Spleen (tissue), 3 donors: ENCODE data around the gene GMEB2.

Experiments used
- POLR2A ChIP-seq, 3 donors: fragments of 450-650 bp; IDR thresholded peaks; one replicate each; pipeline ENCODE4 v1.5.1; 2017; ENCODE audit warnings: antibody characterized with exemption in 3 of 3, mild to moderate bottlenecking in 1 of 3
- POLR2AphosphoS5 ChIP-seq, 3 donors: sonication (generic); formaldehyde crosslinking; IDR thresholded peaks; one replicate each; pipeline ENCODE4 v1.5.1; 2017; ENCODE audit warnings: antibody characterized with exemption in 3 of 3

DNA sequence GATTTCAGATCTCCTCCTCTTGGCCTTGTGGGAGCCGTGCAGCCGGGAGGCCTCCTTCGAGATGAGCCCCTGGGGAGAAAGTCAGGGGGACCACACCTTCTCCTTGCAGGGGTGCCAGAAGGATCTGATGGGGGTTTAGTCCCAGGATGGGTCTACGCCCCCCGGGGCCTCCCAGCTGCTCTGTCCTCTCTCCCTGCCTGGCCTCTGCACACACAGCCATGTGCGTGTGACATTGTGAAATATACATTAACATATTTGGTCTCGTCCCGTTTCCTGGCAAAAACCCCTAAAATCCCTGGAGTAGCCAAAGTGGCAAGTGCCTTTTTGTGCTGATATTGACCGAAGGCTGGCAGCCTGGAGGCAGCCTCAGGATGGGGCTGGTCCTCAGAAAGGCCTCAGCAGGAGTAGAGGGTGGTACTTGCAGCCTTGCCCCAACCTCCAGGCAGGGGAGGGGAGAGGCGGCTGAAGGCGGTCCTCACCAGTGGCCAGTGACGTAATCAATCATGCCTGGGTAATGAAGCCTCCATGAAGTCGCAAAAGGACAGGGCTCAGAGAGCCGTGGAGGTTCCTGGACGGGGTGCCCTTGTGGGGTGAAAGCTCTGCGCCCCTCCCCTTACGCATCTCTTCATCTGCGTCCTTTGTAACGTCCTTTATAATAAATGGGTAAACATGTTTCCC lies 47.7 kb downstream of the GMEB2 start:
- TF ChIP-seq POLR2A (IDR thresholded peaks at IDR 0.05): no peak
- no peak for TF ChIP-seq POLR2AphosphoS5 (IDR thresholded peaks at IDR 0.05)
